ENCODE data around the gene NDUFB1.

Gene NDUFB1

GRCh38 chr14:92122351-92122677 lies 808 bp upstream of the NDUFB1 start:
- Histone ChIP-seq H2AK5ac (ENCODE audit: low read length) (peak overlapping the region; percentile 98), H3K4me1 (ENCODE audit: control insufficient read depth in 1 of 2, insufficient read depth in 2 of 2, low read length in 2 of 2) (peaks cover 7 to 12% of the 10 kb centered on the region in 2 experiments), H3K9ac (ENCODE audit: low read length) (peak overlapping the region; percentile 100), H3K4me2 (ENCODE audit: low read length) (peak overlapping the region; percentile 63), H3K23ac (ENCODE audit: low read length) (no peak overlapping the region), H3K4me3 (ENCODE audit: low read depth, low read length) (peak overlapping the region; percentile 99), H3K36me3 (ENCODE audit: control insufficient read depth in 1 of 2, insufficient read depth in 2 of 2, low read length in 2 of 2) (peaks cover 3 to 9% of the 10 kb centered on the region in 2 experiments), H3K18ac (ENCODE audit: low read length) (peak overlapping the region; percentile 93), H4K12ac (ENCODE audit: low read depth, low read length) (peak overlapping the region; percentile 94), H3K14ac (ENCODE audit: low read length) (peak overlapping the region; percentile 98), H2BK12ac (ENCODE audit: low read length) (no peak overlapping the region), H3K27ac (ENCODE audit: low read depth, low read length) (peak overlapping the region; percentile 97), H3K9me3 (ENCODE audit: insufficient read depth, low read depth, low read length) (no peaks in the 10 kb centered on the region), H3K79me2 (ENCODE audit: control insufficient read depth, insufficient read depth, low read length, poor library complexity) (peaks cover 21% of the 10 kb centered on the region), H4K8ac (ENCODE audit: low read depth, low read length) (peak overlapping the region; percentile 97), H3K79me1 (ENCODE audit: low read length) (peaks cover 13% of the 10 kb centered on the region), H2AFZ (ENCODE audit: insufficient read depth, low read length, poor library complexity) (peak overlapping the region; percentile 96), H2BK5ac (ENCODE audit: low read depth, low read length, poor library complexity) (peak overlapping the region; percentile 98), H3K27me3 (ENCODE audit: insufficient read depth, low read length) (no peaks in the 10 kb centered on the region), H3K4ac (ENCODE audit: low read depth, low read length) (peak overlapping the region; percentile 88), H4K91ac (ENCODE audit: low read depth, low read length) (peak overlapping the region; percentile 98), H2BK120ac (ENCODE audit: insufficient read depth, low read length, poor library complexity) (peak overlapping the region; percentile 81)
- no CpG with 5 or more reads among the region's 22 CpGs for WGBS (ENCODE audit: extremely low coverage, insufficient coverage, insufficient read length)
- peak in 1 of 2 donors; percentile 47 for DNase-seq

GRCh38 chr14:92121207-92121669 lies 268 bp downstream of the NDUFB1 start:
- Histone ChIP-seq H3K79me2 (ENCODE audit: control insufficient read depth, insufficient read depth, low read length, poor library complexity) (peaks cover 21% of the 10 kb centered on the region), H3K23ac (ENCODE audit: low read length) (no peak overlapping the region), H3K18ac (ENCODE audit: low read length) (peak overlapping the region; percentile 98), H3K14ac (ENCODE audit: low read length) (peak overlapping the region; percentile 93), H4K8ac (ENCODE audit: low read depth, low read length) (peak overlapping the region; percentile 97), H3K4me1 (ENCODE audit: control insufficient read depth in 1 of 2, insufficient read depth in 2 of 2, low read length in 2 of 2) (peaks cover 7 to 12% of the 10 kb centered on the region in 2 experiments), H2BK120ac (ENCODE audit: insufficient read depth, low read length, poor library complexity) (peak overlapping the region; percentile 81), H4K91ac (ENCODE audit: low read depth, low read length) (peak overlapping the region; percentile 98), H3K27ac (ENCODE audit: low read depth, low read length) (peak overlapping the region; percentile 20), H3K4ac (ENCODE audit: low read depth, low read length) (peak overlapping the region; percentile 72), H3K4me3 (ENCODE audit: low read depth, low read length) (peak overlapping the region; percentile 99), H3K9ac (ENCODE audit: low read length) (peak overlapping the region; percentile 88), H3K9me3 (ENCODE audit: insufficient read depth, low read depth, low read length) (no peaks in the 10 kb centered on the region), H2AFZ (ENCODE audit: insufficient read depth, low read length, poor library complexity) (peak overlapping the region; percentile 96), H3K4me2 (ENCODE audit: low read length) (peak overlapping the region; percentile 63), H3K27me3 (ENCODE audit: insufficient read depth, low read length) (no peaks in the 10 kb centered on the region), H2BK5ac (ENCODE audit: low read depth, low read length, poor library complexity) (peak overlapping the region; percentile 98), H3K36me3 (ENCODE audit: control insufficient read depth in 1 of 2, insufficient read depth in 2 of 2, low read length in 2 of 2) (peaks cover 1 to 8% of the 10 kb centered on the region in 2 experiments), H3K79me1 (ENCODE audit: low read length) (peaks cover 13% of the 10 kb centered on the region), H4K12ac (ENCODE audit: low read depth, low read length) (peak overlapping the region; percentile 98), H2AK5ac (ENCODE audit: low read length) (peak overlapping the region; percentile 66), H2BK12ac (ENCODE audit: low read length) (no peak overlapping the region)
- DNase-seq = peak; percentile 30 to 56
- WGBS (ENCODE audit: extremely low coverage, insufficient coverage, insufficient read length) = no CpG with 5 or more reads among the region's 36 CpGs

GRCh38 chr14:92109490-92109889 lies 12.0 kb downstream of the NDUFB1 start:
- Histone ChIP-seq H3K36me3 (ENCODE audit: control insufficient read depth in 1 of 2, insufficient read depth in 2 of 2, low read length in 2 of 2) (no peaks in the 10 kb centered on the region), H3K4me2 (ENCODE audit: low read length) (no peak overlapping the region), H3K18ac (ENCODE audit: low read length) (no peak overlapping the region), H4K12ac (ENCODE audit: low read depth, low read length) (no peak overlapping the region), H3K9ac (ENCODE audit: low read length) (no peak overlapping the region), H3K4me3 (ENCODE audit: low read depth, low read length) (no peak overlapping the region), H2BK5ac (ENCODE audit: low read depth, low read length, poor library complexity) (no peak overlapping the region), H3K27ac (ENCODE audit: low read depth, low read length) (no peak overlapping the region), H3K9me3 (ENCODE audit: insufficient read depth, low read depth, low read length) (no peaks in the 10 kb centered on the region), H3K23ac (ENCODE audit: low read length) (no peak overlapping the region), H2BK120ac (ENCODE audit: insufficient read depth, low read length, poor library complexity) (no peak overlapping the region), H2AK5ac (ENCODE audit: low read length) (no peak overlapping the region), H4K8ac (ENCODE audit: low read depth, low read length) (no peak overlapping the region), H3K14ac (ENCODE audit: low read length) (no peak overlapping the region), H3K79me2 (ENCODE audit: control insufficient read depth, insufficient read depth, low read length, poor library complexity) (peaks cover 8% of the 10 kb centered on the region), H3K79me1 (ENCODE audit: low read length) (peaks cover 5% of the 10 kb centered on the region), H4K91ac (ENCODE audit: low read depth, low read length) (no peak overlapping the region), H2BK12ac (ENCODE audit: low read length) (no peak overlapping the region), H3K4me1 (ENCODE audit: control insufficient read depth in 1 of 2, insufficient read depth in 2 of 2, low read length in 2 of 2) (peaks cover 0 to 3% of the 10 kb centered on the region in 2 experiments), H3K4ac (ENCODE audit: low read depth, low read length) (no peak overlapping the region), H2AFZ (ENCODE audit: insufficient read depth, low read length, poor library complexity) (no peak overlapping the region), H3K27me3 (ENCODE audit: insufficient read depth, low read length) (no peaks in the 10 kb centered on the region)
- WGBS (ENCODE audit: extremely low coverage, insufficient coverage, insufficient read length) = no CpG with 5 or more reads among the region's 5 CpGs
- no peak for DNase-seq

- no peak overlapping the region for H3K14ac ChIP-seq (ENCODE audit: low read length)
- WGBS (ENCODE audit: extremely low coverage, insufficient coverage, insufficient read length) = no CpG with 5 or more reads among the region's 11 CpGs
- H3K27me3 ChIP-seq (ENCODE audit: insufficient read depth, low read length) = no peaks in the 10 kb centered on the region
- H3K4me2 ChIP-seq (ENCODE audit: low read length) = no peak overlapping the region
- H3K23ac ChIP-seq (ENCODE audit: low read length) = no peak overlapping the region
- peaks cover 0 to 3% of the 10 kb centered on the region in 2 experiments for H3K4me1 ChIP-seq (ENCODE audit: control insufficient read depth in 1 of 2, insufficient read depth in 2 of 2, low read length in 2 of 2)
- H3K9ac ChIP-seq (ENCODE audit: low read length) = no peak overlapping the region
- peaks cover 8% of the 10 kb centered on the region for H3K79me2 ChIP-seq (ENCODE audit: control insufficient read depth, insufficient read depth, low read length, poor library complexity)
- no peaks in the 10 kb centered on the region for H3K36me3 ChIP-seq (ENCODE audit: control insufficient read depth in 1 of 2, insufficient read depth in 2 of 2, low read length in 2 of 2)
- no peak overlapping the region for H3K18ac ChIP-seq (ENCODE audit: low read length)
- H3K79me1 ChIP-seq (ENCODE audit: low read length) = peaks cover 5% of the 10 kb centered on the region
- H2BK5ac ChIP-seq (ENCODE audit: low read depth, low read length, poor library complexity) = no peak overlapping the region
- H3K9me3 ChIP-seq (ENCODE audit: insufficient read depth, low read depth, low read length) = no peaks in the 10 kb centered on the region
- H4K91ac ChIP-seq (ENCODE audit: low read depth, low read length) = no peak overlapping the region
- no peak overlapping the region for H2AK5ac ChIP-seq (ENCODE audit: low read length)
- H2BK12ac ChIP-seq (ENCODE audit: low read length) = no peak overlapping the region
- H3K4me3 ChIP-seq (ENCODE audit: low read depth, low read length) = no peak overlapping the region
- no peak overlapping the region for H3K27ac ChIP-seq (ENCODE audit: low read depth, low read length)
- H4K12ac ChIP-seq (ENCODE audit: low read depth, low read length) = no peak overlapping the region
- no peak overlapping the region for H2BK120ac ChIP-seq (ENCODE audit: insufficient read depth, low read length, poor library complexity)
- no peak for DNase-seq
- no peak overlapping the region for H3K4ac ChIP-seq (ENCODE audit: low read depth, low read length)
- no peak overlapping the region for H4K8ac ChIP-seq (ENCODE audit: low read depth, low read length)
- H2AFZ ChIP-seq (ENCODE audit: insufficient read depth, low read length, poor library complexity) = no peak overlapping the region
Observed at GRCh38 chr14:92108345-92109254, 12.9 kb downstream of the NDUFB1 start.

All from trophoblast cell (in vitro differentiated cells and primary cell).